Measurements from ENCODE around the gene CTDNEP1.

Gene CTDNEP1

GRCh38 chr17:7233701-7234082 lies 17.8 kb downstream of the CTDNEP1 start:
- peak overlapping the region; percentile 80 for H2AK5ac ChIP-seq (ENCODE audit: low read length)
- H3K4ac ChIP-seq (ENCODE audit: low read depth, low read length): peak overlapping the region; percentile 89
- peaks cover 2% of the 10 kb centered on the region for H3K9me3 ChIP-seq (ENCODE audit: insufficient read depth, low read depth, low read length)
- H2BK120ac ChIP-seq (ENCODE audit: insufficient read depth, low read length, poor library complexity): peak overlapping the region; percentile 85
- peaks cover 19% of the 10 kb centered on the region for H3K79me1 ChIP-seq (ENCODE audit: low read length)
- H2BK5ac ChIP-seq (ENCODE audit: low read depth, low read length, poor library complexity): peak overlapping the region; percentile 62
- DNase-seq: no peak
- H3K4me1 ChIP-seq (ENCODE audit: control insufficient read depth in 1 of 2, insufficient read depth in 2 of 2, low read length in 2 of 2): peaks cover 9 to 25% of the 10 kb centered on the region in 2 experiments
- H3K27ac ChIP-seq (ENCODE audit: low read depth, low read length): peak overlapping the region; percentile 89
- H3K79me2 ChIP-seq (ENCODE audit: control insufficient read depth, insufficient read depth, low read length, poor library complexity): peaks cover 27% of the 10 kb centered on the region
- H3K4me3 ChIP-seq (ENCODE audit: low read depth, low read length): peak overlapping the region; percentile 88
- peak overlapping the region; percentile 93 for H3K9ac ChIP-seq (ENCODE audit: low read length)
- no peak overlapping the region for H3K23ac ChIP-seq (ENCODE audit: low read length)
- H3K14ac ChIP-seq (ENCODE audit: low read length): peak overlapping the region; percentile 67
- H2BK12ac ChIP-seq (ENCODE audit: low read length): no peak overlapping the region
- H4K91ac ChIP-seq (ENCODE audit: low read depth, low read length): peak overlapping the region; percentile 93
- H3K27me3 ChIP-seq (ENCODE audit: insufficient read depth, low read length): no peaks in the 10 kb centered on the region
- peak overlapping the region; percentile 87 for H3K4me2 ChIP-seq (ENCODE audit: low read length)
- peaks cover 44 to 49% of the 10 kb centered on the region in 2 experiments for H3K36me3 ChIP-seq (ENCODE audit: control insufficient read depth in 1 of 2, insufficient read depth in 2 of 2, low read length in 2 of 2)
- WGBS (ENCODE audit: extremely low coverage, insufficient coverage, insufficient read length): no CpG with 5 or more reads among the region's 9 CpGs
- peak overlapping the region; percentile 75 for H4K8ac ChIP-seq (ENCODE audit: low read depth, low read length)
- H3K18ac ChIP-seq (ENCODE audit: low read length): peak overlapping the region; percentile 95
- peak overlapping the region; percentile 31 for H4K12ac ChIP-seq (ENCODE audit: low read depth, low read length)
- H2AFZ ChIP-seq (ENCODE audit: insufficient read depth, low read length, poor library complexity): peak overlapping the region; percentile 76

- no peak overlapping the region for H4K91ac ChIP-seq (ENCODE audit: low read depth, low read length)
- no peak overlapping the region for H2AK5ac ChIP-seq (ENCODE audit: low read length)
- no peak overlapping the region for H3K9ac ChIP-seq (ENCODE audit: low read length)
- peaks cover 9 to 22% of the 10 kb centered on the region in 2 experiments for H3K4me1 ChIP-seq (ENCODE audit: control insufficient read depth in 1 of 2, insufficient read depth in 2 of 2, low read length in 2 of 2)
- H3K4ac ChIP-seq (ENCODE audit: low read depth, low read length): peak overlapping the region; percentile 85
- H3K23ac ChIP-seq (ENCODE audit: low read length): no peak overlapping the region
- WGBS (ENCODE audit: extremely low coverage, insufficient coverage, insufficient read length): no CpG with 5 or more reads among the region's 5 CpGs
- peak overlapping the region; percentile 34 for H3K4me2 ChIP-seq (ENCODE audit: low read length)
- peaks cover 2% of the 10 kb centered on the region for H3K9me3 ChIP-seq (ENCODE audit: insufficient read depth, low read depth, low read length)
- no peak overlapping the region for H3K18ac ChIP-seq (ENCODE audit: low read length)
- peaks cover 18% of the 10 kb centered on the region for H3K79me2 ChIP-seq (ENCODE audit: control insufficient read depth, insufficient read depth, low read length, poor library complexity)
- H3K36me3 ChIP-seq (ENCODE audit: control insufficient read depth in 1 of 2, insufficient read depth in 2 of 2, low read length in 2 of 2): peaks cover 57 to 62% of the 10 kb centered on the region in 2 experiments
- H2BK12ac ChIP-seq (ENCODE audit: low read length): no peak overlapping the region
- peaks cover 12% of the 10 kb centered on the region for H3K79me1 ChIP-seq (ENCODE audit: low read length)
- H3K27me3 ChIP-seq (ENCODE audit: insufficient read depth, low read length): no peaks in the 10 kb centered on the region
- no peak overlapping the region for H3K27ac ChIP-seq (ENCODE audit: low read depth, low read length)
- H4K8ac ChIP-seq (ENCODE audit: low read depth, low read length): no peak overlapping the region
- no peak overlapping the region for H2BK120ac ChIP-seq (ENCODE audit: insufficient read depth, low read length, poor library complexity)
- H2AFZ ChIP-seq (ENCODE audit: insufficient read depth, low read length, poor library complexity): no peak overlapping the region
- H3K14ac ChIP-seq (ENCODE audit: low read length): no peak overlapping the region
- no peak overlapping the region for H4K12ac ChIP-seq (ENCODE audit: low read depth, low read length)
- no peak overlapping the region for H3K4me3 ChIP-seq (ENCODE audit: low read depth, low read length)
- no peak overlapping the region for H2BK5ac ChIP-seq (ENCODE audit: low read depth, low read length, poor library complexity)
- DNase-seq: no peak
Observed at GRCh38 chr17:7232114-7232513, 19.4 kb downstream of the CTDNEP1 start.

GRCh38 chr17:7229504-7229903 lies 22.0 kb downstream of the CTDNEP1 start:
- WGBS (ENCODE audit: extremely low coverage, insufficient coverage, insufficient read length): no CpG with 5 or more reads among the region's 19 CpGs
- Histone ChIP-seq H3K4me1 (ENCODE audit: control insufficient read depth in 1 of 2, insufficient read depth in 2 of 2, low read length in 2 of 2) (peaks cover 2 to 7% of the 10 kb centered on the region in 2 experiments), H3K79me2 (ENCODE audit: control insufficient read depth, insufficient read depth, low read length, poor library complexity) (peaks cover 14% of the 10 kb centered on the region), H3K9me3 (ENCODE audit: insufficient read depth, low read depth, low read length) (no peaks in the 10 kb centered on the region), H2AK5ac (ENCODE audit: low read length) (no peak overlapping the region), H3K9ac (ENCODE audit: low read length) (no peak overlapping the region), H3K14ac (ENCODE audit: low read length) (no peak overlapping the region), H2BK5ac (ENCODE audit: low read depth, low read length, poor library complexity) (no peak overlapping the region), H3K18ac (ENCODE audit: low read length) (no peak overlapping the region), H3K27ac (ENCODE audit: low read depth, low read length) (no peak overlapping the region), H2BK12ac (ENCODE audit: low read length) (no peak overlapping the region), H3K27me3 (ENCODE audit: insufficient read depth, low read length) (no peaks in the 10 kb centered on the region), H3K4me2 (ENCODE audit: low read length) (no peak overlapping the region), H3K4ac (ENCODE audit: low read depth, low read length) (no peak overlapping the region), H4K12ac (ENCODE audit: low read depth, low read length) (no peak overlapping the region), H2AFZ (ENCODE audit: insufficient read depth, low read length, poor library complexity) (no peak overlapping the region), H3K4me3 (ENCODE audit: low read depth, low read length) (no peak overlapping the region), H3K79me1 (ENCODE audit: low read length) (peaks cover 10% of the 10 kb centered on the region), H2BK120ac (ENCODE audit: insufficient read depth, low read length, poor library complexity) (no peak overlapping the region), H4K8ac (ENCODE audit: low read depth, low read length) (no peak overlapping the region), H3K23ac (ENCODE audit: low read length) (no peak overlapping the region), H3K36me3 (ENCODE audit: control insufficient read depth in 1 of 2, insufficient read depth in 2 of 2, low read length in 2 of 2) (peaks cover 58 to 62% of the 10 kb centered on the region in 2 experiments), H4K91ac (ENCODE audit: low read depth, low read length) (no peak overlapping the region)
- no peak for DNase-seq

- no peak overlapping the region for H4K8ac ChIP-seq (ENCODE audit: low read depth, low read length)
- no peak overlapping the region for H3K14ac ChIP-seq (ENCODE audit: low read length)
- no CpG with 5 or more reads among the region's 14 CpGs for WGBS (ENCODE audit: extremely low coverage, insufficient coverage, insufficient read length)
- no peak overlapping the region for H2BK120ac ChIP-seq (ENCODE audit: insufficient read depth, low read length, poor library complexity)
- H3K79me1 ChIP-seq (ENCODE audit: low read length): peaks cover 4% of the 10 kb centered on the region
- H2BK12ac ChIP-seq (ENCODE audit: low read length): no peak overlapping the region
- H3K9ac ChIP-seq (ENCODE audit: low read length): no peak overlapping the region
- H3K9me3 ChIP-seq (ENCODE audit: insufficient read depth, low read depth, low read length): no peaks in the 10 kb centered on the region
- H3K4ac ChIP-seq (ENCODE audit: low read depth, low read length): no peak overlapping the region
- H2BK5ac ChIP-seq (ENCODE audit: low read depth, low read length, poor library complexity): no peak overlapping the region
- H3K79me2 ChIP-seq (ENCODE audit: control insufficient read depth, insufficient read depth, low read length, poor library complexity): peaks cover 10% of the 10 kb centered on the region
- H3K18ac ChIP-seq (ENCODE audit: low read length): no peak overlapping the region
- no peak overlapping the region for H3K4me2 ChIP-seq (ENCODE audit: low read length)
- no peak overlapping the region for H2AFZ ChIP-seq (ENCODE audit: insufficient read depth, low read length, poor library complexity)
- peaks cover 63 to 67% of the 10 kb centered on the region in 2 experiments for H3K36me3 ChIP-seq (ENCODE audit: control insufficient read depth in 1 of 2, insufficient read depth in 2 of 2, low read length in 2 of 2)
- H3K4me1 ChIP-seq (ENCODE audit: control insufficient read depth in 1 of 2, insufficient read depth in 2 of 2, low read length in 2 of 2): peaks cover 2 to 6% of the 10 kb centered on the region in 2 experiments
- H4K12ac ChIP-seq (ENCODE audit: low read depth, low read length): no peak overlapping the region
- H4K91ac ChIP-seq (ENCODE audit: low read depth, low read length): no peak overlapping the region
- peak; percentile 49 to 57 for DNase-seq
- no peaks in the 10 kb centered on the region for H3K27me3 ChIP-seq (ENCODE audit: insufficient read depth, low read length)
- no peak overlapping the region for H3K27ac ChIP-seq (ENCODE audit: low read depth, low read length)
- H2AK5ac ChIP-seq (ENCODE audit: low read length): no peak overlapping the region
- no peak overlapping the region for H3K4me3 ChIP-seq (ENCODE audit: low read depth, low read length)
- no peak overlapping the region for H3K23ac ChIP-seq (ENCODE audit: low read length)
Observed at GRCh38 chr17:7228920-7229319, 22.6 kb downstream of the CTDNEP1 start.

Data from trophoblast cell (in vitro differentiated cells and primary cell).